ENCODE data around the gene AOAH. TPM values are rescaled to one million over a fixed set of nuclear protein-coding genes. Genes with fewer than 3 reads are reported as not detected.

AOAH gene
- total and polyA plus RNA-seq, 2 of the 13 experiments (the other 11 are each of a cell fraction or from before 2014, with no cell fraction given): not detected

DNA sequence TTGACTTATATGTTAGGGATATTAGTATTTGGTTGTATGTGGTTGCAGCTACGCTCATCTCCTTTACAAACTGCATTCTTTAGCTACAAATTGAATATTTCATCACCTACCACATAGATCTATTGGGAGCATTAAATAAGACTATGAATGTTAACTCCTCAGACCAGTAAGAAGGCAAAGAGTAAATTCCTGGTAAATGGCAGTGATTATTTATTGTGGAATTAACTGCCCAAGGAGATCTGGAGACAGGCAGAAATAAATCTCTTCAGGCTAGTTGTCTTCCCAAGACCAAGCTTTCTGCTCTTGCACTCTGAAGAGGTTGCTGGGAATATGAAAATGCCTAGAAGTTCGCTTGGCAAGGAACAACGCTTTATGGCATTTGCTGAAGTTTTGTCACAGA, 260.0 kb downstream of the AOAH start (continued):
- TF ChIP-seq ZNF484 (CRISPR knock-in tag; IDR thresholded peaks at IDR 0.05; ENCODE audit: borderline replicate concordance, low read depth): no peak
- no peak for TF ChIP-seq ZFP37 (CRISPR knock-in tag; IDR thresholded peaks at IDR 0.05; ENCODE audit: borderline replicate concordance)
- no peak for TF ChIP-seq KLF13 (CRISPR knock-in tag; IDR thresholded peaks at IDR 0.05)

All from HepG2 (cell line).